AG09309 (cell line): ENCODE measurements around the gene ADCK2.

ENCODE experiments used
- DNase-seq: peaks from one replicate; pipeline ENCODE4 v3.0.0-alpha.2; 2010; ENCODE audit warnings: low read depth
- H3K4me3 ChIP-seq: 2 replicates; pipeline ENCODE4 v1.5.1; 2011; ENCODE audit warnings: mild to moderate bottlenecking, low read depth, low read length, moderate library complexity; ENCODE audit not compliant: control insufficient read depth
- TF ChIP-seq, protein P1 (sequence below): IDR thresholded peaks from 2 replicates; pipeline ENCODE4 v1.5.1; 2011; ENCODE audit warnings: mild to moderate bottlenecking, low read depth, low read length, inconsistent platforms; ENCODE audit not compliant: insufficient read depth, control insufficient read depth; ENCODE audit errors: missing control alignments

The ADCK2 gene

DNA sequence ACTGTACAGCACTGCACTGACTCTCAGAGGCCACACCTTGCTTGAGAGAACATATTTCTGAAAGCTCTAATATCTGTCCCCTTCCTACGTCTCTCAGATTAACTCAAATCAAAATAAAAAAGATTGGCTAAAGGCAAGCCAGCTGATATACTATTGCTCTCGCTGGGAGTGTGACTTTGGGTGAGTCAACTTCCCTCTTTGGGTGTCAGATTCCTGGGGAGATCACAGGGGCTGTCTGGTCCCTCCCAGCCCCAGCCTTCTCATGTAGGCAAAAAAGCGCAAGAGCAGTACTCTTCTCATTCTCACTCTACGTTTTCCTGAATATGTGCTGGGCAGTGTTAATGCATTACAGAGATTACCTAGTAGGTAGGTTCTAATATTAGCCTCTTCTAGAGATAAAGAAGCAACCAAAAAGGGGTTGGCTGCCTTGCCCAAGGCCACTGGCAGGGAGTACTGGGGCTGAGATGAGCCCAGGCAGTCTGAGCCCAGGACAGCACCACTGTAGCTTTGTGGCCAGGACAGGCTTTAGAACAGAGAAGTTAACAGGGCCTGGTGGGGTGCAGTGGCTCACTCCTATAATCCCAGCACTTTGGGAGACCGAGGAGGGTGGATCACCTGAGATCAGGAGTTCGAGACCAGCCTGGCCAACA is 23.1 kb upstream of the ADCK2 start:
- TF ChIP-seq, protein P1, sequence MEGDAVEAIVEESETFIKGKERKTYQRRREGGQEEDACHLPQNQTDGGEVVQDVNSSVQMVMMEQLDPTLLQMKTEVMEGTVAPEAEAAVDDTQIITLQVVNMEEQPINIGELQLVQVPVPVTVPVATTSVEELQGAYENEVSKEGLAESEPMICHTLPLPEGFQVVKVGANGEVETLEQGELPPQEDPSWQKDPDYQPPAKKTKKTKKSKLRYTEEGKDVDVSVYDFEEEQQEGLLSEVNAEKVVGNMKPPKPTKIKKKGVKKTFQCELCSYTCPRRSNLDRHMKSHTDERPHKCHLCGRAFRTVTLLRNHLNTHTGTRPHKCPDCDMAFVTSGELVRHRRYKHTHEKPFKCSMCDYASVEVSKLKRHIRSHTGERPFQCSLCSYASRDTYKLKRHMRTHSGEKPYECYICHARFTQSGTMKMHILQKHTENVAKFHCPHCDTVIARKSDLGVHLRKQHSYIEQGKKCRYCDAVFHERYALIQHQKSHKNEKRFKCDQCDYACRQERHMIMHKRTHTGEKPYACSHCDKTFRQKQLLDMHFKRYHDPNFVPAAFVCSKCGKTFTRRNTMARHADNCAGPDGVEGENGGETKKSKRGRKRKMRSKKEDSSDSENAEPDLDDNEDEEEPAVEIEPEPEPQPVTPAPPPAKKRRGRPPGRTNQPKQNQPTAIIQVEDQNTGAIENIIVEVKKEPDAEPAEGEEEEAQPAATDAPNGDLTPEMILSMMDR, result no peak
- H3K4me3 ChIP-seq, result no peak overlapping the region
- DNase-seq, result no peak

DNA sequence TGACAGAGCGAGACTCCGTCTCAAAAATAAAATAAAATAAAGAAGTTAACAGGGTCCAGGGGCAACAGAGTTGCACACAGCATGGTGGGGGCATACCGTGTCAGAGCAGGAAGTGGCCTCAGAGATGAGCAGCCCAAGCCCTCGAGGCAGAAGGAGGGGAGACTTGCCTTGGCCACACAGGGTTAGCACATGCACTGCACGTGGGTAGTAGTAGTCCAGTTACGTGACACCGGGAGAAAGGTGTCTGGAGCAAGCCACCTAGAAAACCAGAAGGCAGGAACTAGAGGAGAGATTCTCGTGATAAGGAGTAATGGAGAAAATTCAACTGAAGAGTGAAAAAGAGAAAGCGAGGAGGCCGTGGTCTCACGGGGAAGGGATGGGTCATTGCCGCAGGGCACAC is 22.4 kb upstream of the ADCK2 start:
- H3K4me3 ChIP-seq, result no peak overlapping the region
- DNase-seq, result no peak
- TF ChIP-seq, protein P1, result no peak

DNA sequence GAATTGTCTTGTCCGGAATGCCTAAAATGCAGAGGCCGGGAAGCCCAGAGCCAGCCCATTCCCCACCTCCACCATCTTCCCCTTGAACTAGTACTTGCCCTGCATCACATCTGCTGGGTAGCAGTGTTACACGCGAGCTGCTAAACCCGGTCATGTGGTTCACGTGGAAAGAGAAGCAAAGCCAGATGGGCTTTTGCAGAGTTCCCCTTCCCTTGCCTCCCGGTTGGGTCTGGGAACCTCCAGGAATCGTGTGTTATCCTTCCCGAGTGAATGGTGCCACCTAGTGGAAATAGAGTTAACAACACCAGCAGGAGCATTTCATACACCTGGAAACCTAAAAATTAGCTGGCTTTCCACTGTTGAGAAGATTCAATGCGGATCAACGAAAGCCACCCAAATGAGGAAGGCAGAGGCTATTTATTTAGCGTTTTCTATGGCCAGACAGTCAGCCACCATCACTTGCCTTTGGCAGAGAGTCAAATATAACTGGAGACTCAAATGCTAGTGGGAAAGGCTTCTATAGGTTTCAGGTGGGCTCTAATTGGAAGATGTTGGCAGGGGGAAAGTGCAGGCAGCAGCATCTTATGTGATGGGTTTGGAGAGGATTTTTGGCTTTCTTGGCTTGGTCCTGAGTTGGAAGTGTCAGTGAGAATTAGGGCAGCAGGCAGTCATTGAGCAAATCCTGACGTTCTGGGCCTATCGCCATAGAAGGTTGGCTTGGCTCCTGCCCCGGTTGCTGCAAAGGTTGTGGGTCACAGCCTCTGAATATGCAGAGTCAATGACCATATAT is 19.2 kb upstream of the ADCK2 start:
- peak; percentile 56 for DNase-seq
- no peak overlapping the region for H3K4me3 ChIP-seq
- TF ChIP-seq, protein P1, result peak; percentile 85

DNA sequence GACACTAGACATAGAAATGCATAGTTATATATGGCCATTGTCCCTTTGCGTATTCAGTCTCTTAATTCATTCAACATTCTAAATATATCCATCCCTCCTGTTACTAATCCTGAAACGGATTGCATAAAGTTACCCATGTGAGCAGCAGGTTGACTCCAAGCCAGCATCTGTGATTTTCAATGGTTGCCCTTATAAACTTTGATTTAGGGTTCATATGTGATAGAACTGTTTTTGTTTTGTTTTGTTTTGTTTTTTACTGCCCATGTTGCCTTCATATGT is 18.7 kb upstream of the ADCK2 start:
- no peak overlapping the region for H3K4me3 ChIP-seq
- TF ChIP-seq, protein P1, result no peak
- DNase-seq, result no peak

DNA sequence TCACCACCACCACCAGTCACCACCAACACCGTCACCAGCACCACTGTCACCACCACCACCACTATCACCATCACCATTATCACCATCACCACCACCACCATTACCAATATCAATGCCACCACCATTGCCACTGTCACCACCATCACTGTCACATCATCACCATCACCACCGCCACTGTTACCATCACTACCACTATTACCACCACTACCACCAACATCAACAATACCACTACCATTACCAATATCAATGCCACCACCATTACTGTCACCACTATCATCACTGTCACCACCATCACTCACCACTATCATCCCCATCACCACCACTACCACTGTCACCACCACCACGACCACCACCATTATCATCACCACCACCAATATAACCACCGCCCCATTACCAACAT is 18.1 kb upstream of the ADCK2 start:
- TF ChIP-seq, protein P1, result no peak
- DNase-seq, result no peak
- no peak overlapping the region for H3K4me3 ChIP-seq

DNA sequence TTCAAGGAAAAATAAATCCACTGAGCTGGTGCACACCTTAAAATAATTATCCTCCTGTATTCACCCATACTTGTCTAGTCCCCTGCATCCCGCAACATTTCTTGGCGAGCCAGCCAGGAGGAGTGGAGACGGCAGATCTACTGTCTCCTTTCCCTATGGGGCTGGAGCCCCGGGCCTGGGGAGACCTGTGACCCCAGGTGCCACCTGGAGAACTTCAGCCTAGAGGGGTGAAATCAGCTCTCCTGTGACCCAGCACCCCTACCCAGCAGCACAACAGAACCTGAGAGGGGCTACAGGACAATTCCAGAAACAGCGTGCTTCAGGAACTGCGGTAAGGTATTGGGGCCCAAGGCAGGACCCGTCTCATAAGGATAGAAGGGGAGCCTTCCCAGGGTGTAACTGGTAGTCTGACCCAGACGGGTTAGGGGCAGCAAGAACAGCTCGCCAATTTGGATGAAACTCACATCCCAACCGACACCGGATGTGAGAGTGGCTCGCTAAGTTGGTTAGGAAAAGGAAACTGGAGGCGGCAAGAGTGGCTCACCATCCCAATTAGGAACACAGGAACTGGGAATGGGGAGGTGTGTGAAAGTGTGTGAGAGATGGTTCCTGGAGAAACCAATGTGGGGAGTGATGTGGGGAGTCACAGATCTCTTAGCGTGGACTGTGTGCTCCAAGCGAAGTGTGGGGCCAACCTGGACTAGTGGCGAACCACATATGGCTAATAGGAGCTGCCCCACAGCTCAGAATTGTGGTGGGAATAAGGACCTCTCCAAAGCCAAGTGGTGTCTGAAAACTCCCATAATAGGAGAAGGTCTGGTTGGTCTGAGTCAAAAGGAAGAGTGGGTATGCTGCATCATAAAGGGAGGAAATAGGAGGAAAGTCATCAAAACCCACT is 17.0 kb upstream of the ADCK2 start:
- TF ChIP-seq, protein P1, result no peak
- H3K4me3 ChIP-seq, result no peak overlapping the region
- DNase-seq, result no peak
